ENCODE measurements around the gene PIH1D2.
"Not testable (repeated sequence)": the region's sequence is repeated elsewhere in the genome, so short reads cannot be mapped to it uniquely, and the experiment has no call there.

PIH1D2 gene

GRCh38 chr11:112073941-112074811 lies at the start of gene PIH1D2, which contains the start of gene NKAPD1:
TSS of gene PIH1D2 (minus strand) at chr11:112074017. CDS start at chr11:112073174, 843 bp downstream.
TSS of gene NKAPD1 (plus strand) at chr11:112074299. CDS start at chr11:112075575, 1,276 bp downstream.
- peak; percentile 89 to 90 for ATAC-seq

- ATAC-seq, result no peak
These were observed 49.3 kb upstream of the PIH1D2 start for GRCh38 chr11:112123129-112123528.

GRCh38 chr11:112121981-112122615 lies 48.3 kb upstream of the PIH1D2 start:
- ATAC-seq, result no peak

GRCh38 chr11:112118176-112118575 lies 44.4 kb upstream of the PIH1D2 start:
- ATAC-seq, result peak; percentile 48 to 56

GRCh38 chr11:112115386-112115785 lies 41.6 kb upstream of the PIH1D2 start:
- ATAC-seq, result no peak

GRCh38 chr11:112114460-112114859 lies 40.6 kb upstream of the PIH1D2 start:
- ATAC-seq, result no peak

GRCh38 chr11:112113539-112114457 lies 40.0 kb upstream of the PIH1D2 start:
- peak in 1 of 2 donors; percentile 43 for ATAC-seq

GRCh38 chr11:112106070-112106469 lies 32.3 kb upstream of the PIH1D2 start:
- ATAC-seq, result no peak

- ATAC-seq, result no peak
These were observed 29.6 kb upstream of the PIH1D2 start for GRCh38 chr11:112103446-112103845.

GRCh38 chr11:112100462-112100861 lies 26.6 kb upstream of the PIH1D2 start:
- ATAC-seq, result no peak

GRCh38 chr11:112097734-112098528 lies 24.1 kb upstream of the PIH1D2 start:
- no peak for ATAC-seq

- no peak for ATAC-seq
These were observed 22.4 kb upstream of the PIH1D2 start for GRCh38 chr11:112096194-112096593.

- not testable (repeated sequence) for ATAC-seq
These were observed 21.5 kb upstream of the PIH1D2 start for GRCh38 chr11:112095302-112095701.

- no peak for ATAC-seq
These were observed 13.4 kb upstream of the PIH1D2 start for GRCh38 chr11:112087212-112087611.

GRCh38 chr11:112086422-112087191 lies 12.8 kb upstream of the PIH1D2 start, which contains the start of the genes SDHD and TIMM8B:
TSS of gene SDHD (plus strand) at chr11:112086873. CDS start at chr11:112086908, 35 bp downstream.
TSS of gene TIMM8B (minus strand) at chr11:112086756. CDS start at chr11:112086723, 33 bp downstream.
- peak; percentile 90 to 92 for ATAC-seq

GRCh38 chr11:112085822-112086421 lies 12.1 kb upstream of the PIH1D2 start:
- peak; percentile 53 to 58 for ATAC-seq

GRCh38 chr11:112082729-112083128 lies 8.9 kb upstream of the PIH1D2 start:
- no peak for ATAC-seq

GRCh38 chr11:112062923-112063322 lies 10.9 kb downstream of the PIH1D2 start:
- no peak for ATAC-seq

- no peak for ATAC-seq
These were observed 15.7 kb downstream of the PIH1D2 start for GRCh38 chr11:112058103-112058502.

- peak; percentile 51 to 71 for ATAC-seq
These were observed 16.6 kb downstream of the PIH1D2 start for GRCh38 chr11:112057170-112057569.

Data from activated CD4-positive, CD25-positive, alpha-beta regulatory T cell treated with anti-CD3 and anti-CD28 coated beads, Interleukin-2, amount 50 U/mL, for 24 hours (primary cell).